Osteoblast (primary cell): ENCODE data around the gene CCDC54. TPM values are rescaled to one million over a fixed set of nuclear protein-coding genes. Genes with fewer than 3 reads are reported as not detected.
A peak's percentile ranks its signal among the peaks of the same experiment; 100 is the strongest.

Experiments
- DNase-seq: peaks from one replicate; pipeline ENCODE4 v3.0.0; 2011; ENCODE audit warnings: low spot score, mixed read lengths; ENCODE audit not compliant: insufficient read length; ENCODE audit errors: missing footprints
- H2AFZ ChIP-seq: 2 replicates; pipeline ENCODE4 v1.6.0; 2011; ENCODE audit warnings: mild to moderate bottlenecking, low read length
- H3K27ac ChIP-seq: 2 replicates; pipeline ENCODE4 v1.5.1; 2011; ENCODE audit warnings: mild to moderate bottlenecking, low read depth, low read length, moderate library complexity
- H3K27me3 ChIP-seq: 2 replicates; pipeline ENCODE4 v1.6.0; 2012; ENCODE audit warnings: mild to moderate bottlenecking, control low read depth, inconsistent platforms, low read length, moderate library complexity; ENCODE audit not compliant: insufficient read depth
- H3K36me3 ChIP-seq: 2 replicates; pipeline ENCODE4 v1.5.1; 2011; ENCODE audit warnings: mild to moderate bottlenecking, low read length, control low read depth, moderate library complexity; ENCODE audit not compliant: insufficient read depth
- H3K4me1 ChIP-seq: 2 replicates; pipeline ENCODE4 v1.5.1; 2011; ENCODE audit warnings: mild to moderate bottlenecking, low read length, control low read depth, moderate library complexity; ENCODE audit not compliant: insufficient read depth
- H3K4me2 ChIP-seq: 2 replicates; pipeline ENCODE4 v1.6.0; 2011; ENCODE audit warnings: mild to moderate bottlenecking, low read length; ENCODE audit not compliant: insufficient read depth
- H3K4me3 ChIP-seq: fragments of 200-600 bp; sonication (generic); 3 replicates; pipeline ENCODE4 v1.5.1; 2012; ENCODE audit warnings: mild to moderate bottlenecking, low read length, inconsistent platforms; ENCODE audit not compliant: insufficient read depth
- H3K79me2 ChIP-seq: 2 replicates; pipeline ENCODE4 v1.6.0; 2012; ENCODE audit warnings: mild to moderate bottlenecking, low read length, control low read depth, inconsistent platforms; ENCODE audit not compliant: insufficient read depth
- H3K9me3 ChIP-seq: 2 replicates; pipeline ENCODE4 v1.5.1; 2011; ENCODE audit warnings: low read depth, low read length, control low read depth
- H4K20me1 ChIP-seq: 2 replicates; pipeline ENCODE4 v1.6.0; 2012; ENCODE audit warnings: mild to moderate bottlenecking, low read length, control low read depth; ENCODE audit not compliant: insufficient read depth
- total RNA-seq: library from RNA; depleted of rRNA; stranded (reverse); fragments of >200 nt; gene quantifications from 2 replicates; pipeline ENCODE4 v1.2.3, GENCODE V29; 2012
- TF ChIP-seq, protein P1 (sequence below): IDR thresholded peaks from 2 replicates; pipeline ENCODE4 v1.5.1; 2011; ENCODE audit warnings: mild to moderate bottlenecking, low read depth, low read length, moderate library complexity; ENCODE audit errors: extremely low read depth

CCDC54 gene
- total RNA-seq, 1 donor, result not detected

DNA sequence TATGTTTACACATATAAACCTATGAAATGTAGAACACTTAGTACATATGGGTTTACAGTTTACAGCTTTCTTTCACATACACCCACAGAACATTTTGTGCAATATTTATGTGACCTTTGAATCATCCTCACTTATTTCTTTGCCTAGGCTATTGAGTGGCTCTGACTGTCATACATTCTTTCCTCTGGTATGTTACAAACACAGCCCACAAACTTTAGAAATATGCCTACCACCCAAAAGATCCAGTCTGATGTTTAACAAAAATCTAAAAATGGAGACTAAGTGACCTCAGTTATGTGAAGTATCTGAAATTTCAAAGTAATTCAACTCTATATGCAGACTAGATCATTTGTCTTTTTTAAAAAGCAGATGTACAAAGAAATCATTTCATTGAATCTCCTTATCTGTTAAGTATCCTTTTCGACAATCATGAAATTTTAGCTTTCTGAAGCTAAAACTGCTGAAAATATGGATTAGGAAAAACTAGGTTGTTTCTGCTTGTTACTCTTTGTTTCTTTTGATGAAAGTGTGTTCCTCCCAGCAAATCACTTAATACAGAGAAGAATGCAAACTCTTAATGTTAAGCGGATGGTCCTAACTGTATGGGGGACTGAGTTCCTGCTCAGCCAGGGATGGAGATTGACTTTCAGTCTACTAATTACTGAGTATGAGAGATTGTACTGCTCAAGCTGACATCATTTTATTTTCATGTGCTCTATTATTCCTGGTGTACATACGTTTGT, 27.7 kb downstream of the CCDC54 start:
- Histone ChIP-seq H3K27ac (peak overlapping the region; percentile 85), H3K4me2 (peak overlapping the region; percentile 70)
- peak; percentile 76 for DNase-seq

DNA sequence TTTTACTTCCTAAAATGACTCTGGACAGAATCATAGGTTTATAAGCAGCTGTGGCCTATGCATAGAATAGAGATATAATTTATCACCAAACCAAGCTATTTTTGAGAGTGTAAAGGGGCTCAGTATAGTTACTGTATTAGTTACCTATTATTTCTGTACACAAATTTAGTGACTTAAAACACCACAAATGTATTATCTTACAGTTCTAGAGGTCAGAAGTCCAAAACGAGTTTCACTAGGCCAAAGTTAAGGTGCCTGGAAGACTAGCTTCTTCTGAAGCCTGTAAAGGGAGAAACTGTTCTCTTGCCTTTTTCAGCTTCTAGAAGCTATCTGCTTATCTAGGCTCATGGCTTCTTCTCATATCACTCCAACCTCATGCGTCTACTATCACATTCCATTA, 30.1 kb downstream of the CCDC54 start:
- H3K4me2 ChIP-seq, result no peak overlapping the region
- H3K27ac ChIP-seq, result no peak overlapping the region
- H3K9me3 ChIP-seq, result peaks cover 5% of the 10 kb centered on the region
- H3K4me1 ChIP-seq, result peaks cover 17% of the 10 kb centered on the region
- TF ChIP-seq, protein P1, sequence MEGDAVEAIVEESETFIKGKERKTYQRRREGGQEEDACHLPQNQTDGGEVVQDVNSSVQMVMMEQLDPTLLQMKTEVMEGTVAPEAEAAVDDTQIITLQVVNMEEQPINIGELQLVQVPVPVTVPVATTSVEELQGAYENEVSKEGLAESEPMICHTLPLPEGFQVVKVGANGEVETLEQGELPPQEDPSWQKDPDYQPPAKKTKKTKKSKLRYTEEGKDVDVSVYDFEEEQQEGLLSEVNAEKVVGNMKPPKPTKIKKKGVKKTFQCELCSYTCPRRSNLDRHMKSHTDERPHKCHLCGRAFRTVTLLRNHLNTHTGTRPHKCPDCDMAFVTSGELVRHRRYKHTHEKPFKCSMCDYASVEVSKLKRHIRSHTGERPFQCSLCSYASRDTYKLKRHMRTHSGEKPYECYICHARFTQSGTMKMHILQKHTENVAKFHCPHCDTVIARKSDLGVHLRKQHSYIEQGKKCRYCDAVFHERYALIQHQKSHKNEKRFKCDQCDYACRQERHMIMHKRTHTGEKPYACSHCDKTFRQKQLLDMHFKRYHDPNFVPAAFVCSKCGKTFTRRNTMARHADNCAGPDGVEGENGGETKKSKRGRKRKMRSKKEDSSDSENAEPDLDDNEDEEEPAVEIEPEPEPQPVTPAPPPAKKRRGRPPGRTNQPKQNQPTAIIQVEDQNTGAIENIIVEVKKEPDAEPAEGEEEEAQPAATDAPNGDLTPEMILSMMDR, result no peak
- no peaks in the 10 kb centered on the region for H4K20me1 ChIP-seq
- H3K27me3 ChIP-seq, result no peaks in the 10 kb centered on the region
- H3K4me3 ChIP-seq, result no peak overlapping the region
- H3K79me2 ChIP-seq, result no peaks in the 10 kb centered on the region
- DNase-seq, result peak; percentile 45
- no peaks in the 10 kb centered on the region for H3K36me3 ChIP-seq
- H2AFZ ChIP-seq, result no peak overlapping the region

More for the DNA sequence above, 27.7 kb downstream of the CCDC54 start:
- peak overlapping the region; percentile 87 for H2AFZ ChIP-seq
- H3K36me3 ChIP-seq, result no peaks in the 10 kb centered on the region
- H3K27me3 ChIP-seq, result no peaks in the 10 kb centered on the region
- H4K20me1 ChIP-seq, result no peaks in the 10 kb centered on the region
- peaks cover 5% of the 10 kb centered on the region for H3K9me3 ChIP-seq
- no peaks in the 10 kb centered on the region for H3K79me2 ChIP-seq
- peaks cover 17% of the 10 kb centered on the region for H3K4me1 ChIP-seq
- TF ChIP-seq, protein P1, result no peak
- H3K4me3 ChIP-seq, result peak overlapping the region; percentile 34

DNA sequence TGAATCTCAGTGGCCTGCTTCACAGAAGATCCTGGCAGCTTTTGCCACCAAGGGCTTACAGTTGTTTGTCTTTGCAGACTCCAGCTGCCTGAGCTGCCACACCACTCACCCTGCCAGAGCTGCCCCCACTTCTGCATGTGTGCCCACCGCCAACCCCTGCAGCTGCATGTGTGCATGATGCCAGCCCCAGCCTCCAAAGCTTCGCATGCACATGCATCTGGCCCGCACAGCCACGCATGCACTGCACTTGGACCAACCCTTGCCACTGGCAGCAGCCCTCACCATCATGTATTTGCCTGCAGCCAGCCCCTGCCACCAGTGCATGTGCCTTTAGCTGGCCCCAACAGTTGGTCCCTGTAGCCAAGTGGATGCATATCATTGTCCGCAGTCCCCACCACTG, 31.3 kb downstream of the CCDC54 start:
- Histone ChIP-seq H2AFZ (no peak overlapping the region), H3K4me1 (peaks cover 17% of the 10 kb centered on the region), H3K4me2 (no peak overlapping the region), H3K4me3 (no peak overlapping the region), H3K27ac (no peak overlapping the region), H3K9me3 (peaks cover 5% of the 10 kb centered on the region), H3K27me3 (no peaks in the 10 kb centered on the region), H4K20me1 (no peaks in the 10 kb centered on the region), H3K36me3 (no peaks in the 10 kb centered on the region), H3K79me2 (no peaks in the 10 kb centered on the region)
- TF ChIP-seq, protein P1, result no peak
- DNase-seq, result no peak

DNA sequence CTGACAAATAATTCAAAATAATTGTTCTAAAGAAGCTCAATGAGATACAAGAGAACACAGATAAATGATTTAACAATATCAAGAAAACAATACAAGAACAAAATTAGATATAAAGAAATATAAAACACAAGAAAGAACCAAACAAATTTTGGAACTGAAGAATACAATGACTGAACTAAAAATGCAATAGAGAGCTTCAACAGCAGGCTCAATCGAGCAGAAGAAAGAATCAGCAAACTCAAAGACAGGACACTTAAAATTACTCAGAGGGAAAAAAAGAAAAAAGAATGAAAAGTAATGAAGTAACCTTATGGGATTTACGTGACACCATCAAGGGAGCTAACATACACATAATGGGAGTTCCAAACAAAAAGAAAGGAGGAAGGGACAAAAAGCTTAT, 32.1 kb downstream of the CCDC54 start:
- H3K27me3 ChIP-seq, result no peaks in the 10 kb centered on the region
- H4K20me1 ChIP-seq, result no peaks in the 10 kb centered on the region
- H3K36me3 ChIP-seq, result no peaks in the 10 kb centered on the region
- H3K9me3 ChIP-seq, result peaks cover 5% of the 10 kb centered on the region
- no peaks in the 10 kb centered on the region for H3K79me2 ChIP-seq
- no peak overlapping the region for H3K4me2 ChIP-seq
- no peak for DNase-seq
- no peak overlapping the region for H2AFZ ChIP-seq
- no peak overlapping the region for H3K4me3 ChIP-seq
- H3K4me1 ChIP-seq, result peaks cover 11% of the 10 kb centered on the region
- no peak overlapping the region for H3K27ac ChIP-seq
- TF ChIP-seq, protein P1, result no peak
